ENCODE measurements around the gene CACNG4.

The CACNG4 gene

GRCh38 chr17:66944351-66945146, 20.0 kb upstream of the CACNG4 start:
- no peak for DNase-seq (ENCODE audit: low spot score)

GRCh38 chr17:66945147-66945835, 19.2 kb upstream of the CACNG4 start:
- DNase-seq (ENCODE audit: low spot score), result no peak

- DNase-seq (ENCODE audit: low spot score), result no peak
These were observed 18.3 kb upstream of the CACNG4 start for GRCh38 chr17:66946251-66946650.

- DNase-seq (ENCODE audit: low spot score), result no peak
These were observed 17.2 kb upstream of the CACNG4 start for GRCh38 chr17:66947311-66947710.

- DNase-seq (ENCODE audit: low spot score), result no peak
These were observed 16.3 kb upstream of the CACNG4 start for GRCh38 chr17:66948061-66948750.

- DNase-seq (ENCODE audit: low spot score), result no peak
These were observed 15.0 kb upstream of the CACNG4 start for GRCh38 chr17:66949501-66949900.

- DNase-seq (ENCODE audit: low spot score), result no peak
These were observed 14.2 kb upstream of the CACNG4 start for GRCh38 chr17:66950325-66950724.

- DNase-seq (ENCODE audit: low spot score), result no peak
These were observed 13.5 kb upstream of the CACNG4 start for GRCh38 chr17:66950886-66951604.

GRCh38 chr17:66951605-66951953, 12.9 kb upstream of the CACNG4 start:
- peak; percentile 72 for DNase-seq (ENCODE audit: low spot score)

GRCh38 chr17:66952031-66952524, 12.4 kb upstream of the CACNG4 start:
- no peak for DNase-seq (ENCODE audit: low spot score)

- peak; percentile 84 for DNase-seq (ENCODE audit: low spot score)
These were observed 11.6 kb upstream of the CACNG4 start for GRCh38 chr17:66952681-66953629.

- no peak for DNase-seq (ENCODE audit: low spot score)
These were observed 10.9 kb upstream of the CACNG4 start for GRCh38 chr17:66953630-66954020.

- DNase-seq (ENCODE audit: low spot score), result no peak
These were observed 9.9 kb upstream of the CACNG4 start for GRCh38 chr17:66954632-66955031.

GRCh38 chr17:66955821-66956220, 8.7 kb upstream of the CACNG4 start:
- DNase-seq (ENCODE audit: low spot score), result no peak

- DNase-seq (ENCODE audit: low spot score), result no peak
These were observed 7.6 kb upstream of the CACNG4 start for GRCh38 chr17:66956941-66957340.

- no peak for DNase-seq (ENCODE audit: low spot score)
These were observed 7.2 kb upstream of the CACNG4 start for GRCh38 chr17:66957343-66957742.

- no peak for DNase-seq (ENCODE audit: low spot score)
These were observed 6.4 kb upstream of the CACNG4 start for GRCh38 chr17:66957951-66958579.

GRCh38 chr17:66959641-66960375, 4.7 kb upstream of the CACNG4 start:
- no peak for DNase-seq (ENCODE audit: low spot score)

- DNase-seq (ENCODE audit: low spot score), result no peak
These were observed 3.9 kb upstream of the CACNG4 start for GRCh38 chr17:66960613-66961012.
